Thymus (tissue), 11 donors: ENCODE measurements around the gene PNMA6F. TPM values are rescaled to one million over a fixed set of nuclear protein-coding genes. Genes with fewer than 3 reads are reported as not detected.

Experiments used
- DNase-seq, 9 donors: peaks; one replicate each; pipeline ENCODE4 v3.0.0-alpha.2; 2013; ENCODE audit warnings: low spot score in 9 of 9, low read depth in 6 of 9, missing footprints in 1 of 9
- H3K27ac ChIP-seq, 2 donors: one replicate each; pipeline ENCODE4 v1.5.1; 2013; ENCODE audit warnings: control low read depth in 1 of 2, low read depth in 1 of 2, low read length in 1 of 2, mild to moderate bottlenecking in 1 of 2, moderate library complexity in 1 of 2
- H3K27me3 ChIP-seq, 2 donors: one replicate each; pipeline ENCODE4 v1.5.1; 2013; ENCODE audit warnings: low read length in 1 of 2; ENCODE audit not compliant: control insufficient read depth in 2 of 2, insufficient read depth in 1 of 2
- H3K36me3 ChIP-seq, 2 donors: one replicate each; pipeline ENCODE4 v1.5.1; 2013; ENCODE audit warnings: low read length in 1 of 2, mild to moderate bottlenecking in 1 of 2, moderate library complexity in 1 of 2; ENCODE audit not compliant: control insufficient read depth in 2 of 2, insufficient read depth in 2 of 2
- H3K4me1 ChIP-seq, 2 donors: one replicate each; pipeline ENCODE4 v1.5.1; 2013; ENCODE audit warnings: low read length in 2 of 2; ENCODE audit not compliant: control insufficient read depth in 2 of 2, insufficient read depth in 2 of 2
- H3K4me3 ChIP-seq, 2 donors: one replicate each; pipeline ENCODE4 v1.5.1; 2013; ENCODE audit warnings: low read length in 2 of 2, control low read depth in 1 of 2, mild to moderate bottlenecking in 1 of 2
- H3K9me3 ChIP-seq, 2 donors: one replicate each; pipeline ENCODE4 v1.5.1; 2013; ENCODE audit warnings: low read length in 1 of 2, mild to moderate bottlenecking in 1 of 2; ENCODE audit not compliant: control insufficient read depth in 2 of 2, insufficient read depth in 1 of 2
- WGBS: extraction: QIAGEN DNeasy Blood & Tissue Kit; methylation state at CpG from one replicate; pipeline ENCODE4 v1.1.7; 2013; 5-methylcytosine and 5-hydroxymethylcytosine counted together
- polyA plus RNA-seq: library from polyadenylated mRNA; stranded (reverse); fragments of 200-250 nt; gene quantifications from one replicate; pipeline ENCODE4 v1.2.3, GENCODE V29; 2013
- total RNA-seq: library from RNA; stranded (reverse); fragments of 120-200 nt; gene quantifications from one replicate; pipeline ENCODE4 v1.2.4, GENCODE V29; 2013
- donor health status: healthy.

Gene PNMA6F
- total and polyA plus RNA-seq, 2 donors: under 0.01 to 0.02 TPM

- Histone ChIP-seq H3K4me1 (no peaks in the 10 kb centered on the region), H3K36me3 (no peaks in the 10 kb centered on the region), H3K27me3 (peaks cover 0 to 12% of the 10 kb centered on the region in 2 donors), H3K4me3 (no peak overlapping the region), H3K27ac (no peak overlapping the region), H3K9me3 (no peaks in the 10 kb centered on the region)
- DNase-seq: no peak
- 93% methylated on average over 12 of the region's 12 CpGs for WGBS
These were observed 14.0 kb downstream of the PNMA6F start for GRCh38 chrX:153307276-153308178.

- 93% methylated on average over 17 of the region's 17 CpGs for WGBS
- Histone ChIP-seq H3K36me3 (no peaks in the 10 kb centered on the region), H3K27me3 (peaks cover 0 to 12% of the 10 kb centered on the region in 2 donors), H3K4me3 (no peak overlapping the region), H3K9me3 (no peaks in the 10 kb centered on the region), H3K4me1 (no peaks in the 10 kb centered on the region), H3K27ac (no peak overlapping the region)
- no peak for DNase-seq
These were observed 14.9 kb downstream of the PNMA6F start for GRCh38 chrX:153306527-153307115.

GRCh38 chrX:153305972-153306371, 15.6 kb downstream of the PNMA6F start:
- H3K4me1 ChIP-seq: no peaks in the 10 kb centered on the region
- H3K27ac ChIP-seq: no peak overlapping the region
- H3K27me3 ChIP-seq: peaks cover 0 to 12% of the 10 kb centered on the region in 2 donors
- no peaks in the 10 kb centered on the region for H3K36me3 ChIP-seq
- no peaks in the 10 kb centered on the region for H3K9me3 ChIP-seq
- WGBS: 96% methylated on average over 3 of the region's 3 CpGs
- no peak for DNase-seq
- no peak overlapping the region for H3K4me3 ChIP-seq

- DNase-seq: no peak
- H3K4me1 ChIP-seq: no peaks in the 10 kb centered on the region
- H3K27me3 ChIP-seq: peaks cover 0 to 12% of the 10 kb centered on the region in 2 donors
- H3K9me3 ChIP-seq: no peaks in the 10 kb centered on the region
- H3K27ac ChIP-seq: no peak overlapping the region
- WGBS: 92% methylated on average over 9 of the region's 9 CpGs
- no peaks in the 10 kb centered on the region for H3K36me3 ChIP-seq
- H3K4me3 ChIP-seq: no peak overlapping the region
These were observed 16.4 kb downstream of the PNMA6F start for GRCh38 chrX:153304988-153305736.

- no peak for DNase-seq
- Histone ChIP-seq H3K36me3 (no peaks in the 10 kb centered on the region), H3K27ac (no peak overlapping the region), H3K4me3 (no peak overlapping the region), H3K9me3 (no peaks in the 10 kb centered on the region), H3K27me3 (peaks cover 0 to 10% of the 10 kb centered on the region in 2 donors), H3K4me1 (no peaks in the 10 kb centered on the region)
- whole genome bisulfite sequencing: 61% methylated on average over 12 of the region's 12 CpGs
These were observed 18.0 kb downstream of the PNMA6F start for GRCh38 chrX:153303276-153304262.

GRCh38 chrX:153302796-153303195, 18.8 kb downstream of the PNMA6F start:
- WGBS: 95% methylated on average over 4 of the region's 4 CpGs
- Histone ChIP-seq H3K4me3 (no peak overlapping the region), H3K9me3 (no peaks in the 10 kb centered on the region), H3K4me1 (no peaks in the 10 kb centered on the region), H3K27me3 (peaks cover 0 to 10% of the 10 kb centered on the region in 2 donors), H3K36me3 (no peaks in the 10 kb centered on the region), H3K27ac (no peak overlapping the region)
- DNase-seq: no peak

- H3K27me3 ChIP-seq: peaks cover 0 to 10% of the 10 kb centered on the region in 2 donors
- H3K36me3 ChIP-seq: no peaks in the 10 kb centered on the region
- no peaks in the 10 kb centered on the region for H3K4me1 ChIP-seq
- DNase-seq: no peak
- no peak overlapping the region for H3K27ac ChIP-seq
- no peak overlapping the region for H3K4me3 ChIP-seq
- WGBS: 91% methylated on average over 3 of the region's 3 CpGs
- H3K9me3 ChIP-seq: no peaks in the 10 kb centered on the region
These were observed 19.8 kb downstream of the PNMA6F start for GRCh38 chrX:153301746-153302145.

GRCh38 chrX:153299855-153300254, 21.7 kb downstream of the PNMA6F start:
- Histone ChIP-seq H3K4me3 (no peak overlapping the region), H3K4me1 (no peaks in the 10 kb centered on the region), H3K27ac (no peak overlapping the region), H3K27me3 (peaks cover 0 to 10% of the 10 kb centered on the region in 2 donors), H3K36me3 (no peaks in the 10 kb centered on the region), H3K9me3 (no peaks in the 10 kb centered on the region)
- 91% methylated on average over 5 of the region's 5 CpGs for WGBS
- DNase-seq: no peak
